Activated naive CD8-positive, alpha-beta T cell treated with anti-CD3 and anti-CD28 coated beads for 36 hours (primary cell): ENCODE measurements around the gene TTC21A. TPM values are rescaled to one million over a fixed set of nuclear protein-coding genes. Genes with fewer than 3 reads are reported as not detected.

Source experiments
- DNase-seq: peaks from one replicate; pipeline ENCODE4 v3.0.0; 2021
- H3K27ac Mint-ChIP-seq: one replicate; pipeline ENCODE4 v1.8.0; 2022; ENCODE audit warnings: mild to moderate bottlenecking, moderate library complexity, mixed read lengths
- H3K27me3 Mint-ChIP-seq: one replicate; pipeline ENCODE4 v1.8.0; 2022; ENCODE audit warnings: mild to moderate bottlenecking, mixed read lengths
- H3K36me3 Mint-ChIP-seq: one replicate; pipeline ENCODE4 v1.8.0; 2021; ENCODE audit warnings: mild to moderate bottlenecking, mixed read lengths
- H3K4me1 Mint-ChIP-seq: one replicate; pipeline ENCODE4 v1.8.0; 2021; ENCODE audit warnings: mixed read lengths
- H3K4me3 Mint-ChIP-seq: one replicate; pipeline ENCODE4 v1.8.0; 2022; ENCODE audit warnings: mild to moderate bottlenecking, moderate library complexity, mixed read lengths
- H3K9me3 Mint-ChIP-seq: one replicate; pipeline ENCODE4 v1.8.0; 2022; ENCODE audit warnings: mixed read lengths
- total RNA-seq, 2 experiments: library from RNA; stranded (reverse); gene quantifications; one replicate each; pipeline ENCODE4 v1.2.3, GENCODE V29; 2021

The TTC21A gene
- total RNA-seq, 2 experiments from 2014 or later = 0.42 to 0.78 TPM

DNA sequence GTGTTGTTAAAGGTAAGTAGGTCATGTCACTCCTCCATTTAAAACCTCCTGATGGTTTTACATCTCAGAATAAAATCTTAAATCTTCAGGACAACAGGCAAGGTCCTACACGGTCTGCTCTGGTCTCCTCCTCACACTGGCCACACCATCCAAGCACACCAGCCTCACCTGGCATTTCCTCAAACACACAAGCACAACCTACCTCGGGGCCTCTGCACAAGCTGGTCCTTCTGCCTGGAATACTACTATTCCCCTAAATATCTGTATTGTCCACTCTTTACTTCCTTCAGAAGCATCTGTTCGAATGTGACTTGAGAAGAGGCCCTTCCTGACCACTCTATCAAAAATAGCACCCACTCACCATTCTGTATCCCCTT, 1.8 kb upstream of the TTC21A start:
- no peak overlapping the region for H3K27ac Mint-ChIP-seq
- no peak overlapping the region for H3K4me3 Mint-ChIP-seq
- no peak for DNase-seq
- no peaks in the 10 kb centered on the region for H3K27me3 Mint-ChIP-seq
- peaks cover 49% of the 10 kb centered on the region for H3K4me1 Mint-ChIP-seq
- H3K9me3 Mint-ChIP-seq = no peaks in the 10 kb centered on the region
- H3K36me3 Mint-ChIP-seq = no peaks in the 10 kb centered on the region

- Mint-ChIP-seq H3K4me1 (peaks cover 47% of the 10 kb centered on the region), H3K4me3 (peak overlapping the region; percentile 82), H3K36me3 (no peaks in the 10 kb centered on the region)
Measured at GRCh38 chr3:39106281-39106811, 1.1 kb upstream of the TTC21A start.

GRCh38 chr3:39106851-39107387, 561 bp upstream of the TTC21A start:
- H3K4me3 Mint-ChIP-seq = peak overlapping the region; percentile 82
- peaks cover 43% of the 10 kb centered on the region for H3K4me1 Mint-ChIP-seq
- H3K9me3 Mint-ChIP-seq = no peaks in the 10 kb centered on the region
- H3K27ac Mint-ChIP-seq = peak overlapping the region; percentile 38
- no peaks in the 10 kb centered on the region for H3K36me3 Mint-ChIP-seq
- peak; percentile 26 for DNase-seq
- H3K27me3 Mint-ChIP-seq = no peaks in the 10 kb centered on the region

More at GRCh38 chr3:39106281-39106811, 1.1 kb upstream of the TTC21A start:
- Mint-ChIP-seq H3K27ac (peak overlapping the region; percentile 38), H3K9me3 (no peaks in the 10 kb centered on the region), H3K27me3 (no peaks in the 10 kb centered on the region)
- no peak for DNase-seq

GRCh38 chr3:39108200-39108710, 775 bp downstream of the TTC21A start:
- Mint-ChIP-seq H3K9me3 (no peaks in the 10 kb centered on the region), H3K36me3 (no peaks in the 10 kb centered on the region), H3K27ac (peak overlapping the region; percentile 71), H3K4me1 (peaks cover 38% of the 10 kb centered on the region), H3K4me3 (peak overlapping the region; percentile 84), H3K27me3 (no peaks in the 10 kb centered on the region)
- peak; percentile 36 for DNase-seq

DNA sequence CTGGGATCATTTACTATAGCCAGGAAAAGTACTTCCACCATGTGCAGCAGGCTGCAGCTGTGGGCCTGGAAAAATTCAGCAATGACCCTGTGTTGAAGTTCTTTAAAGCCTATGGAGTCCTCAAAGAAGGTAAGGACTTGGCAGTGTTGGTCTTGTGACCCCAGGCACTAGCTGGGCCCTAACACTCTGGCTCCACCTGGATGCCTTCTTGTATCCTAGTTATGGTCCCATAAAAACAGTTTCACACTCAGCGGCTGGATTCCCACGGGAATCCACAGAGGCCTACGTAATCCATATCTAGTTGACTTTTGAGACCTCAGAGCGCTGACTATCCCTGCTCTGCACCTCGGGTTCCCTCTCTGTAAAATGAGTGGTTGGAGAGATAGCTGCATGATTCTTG, 1.6 kb downstream of the TTC21A start:
- no peaks in the 10 kb centered on the region for H3K27me3 Mint-ChIP-seq
- no peak for DNase-seq
- peaks cover 37% of the 10 kb centered on the region for H3K4me1 Mint-ChIP-seq
- no peak overlapping the region for H3K4me3 Mint-ChIP-seq
- no peaks in the 10 kb centered on the region for H3K36me3 Mint-ChIP-seq
- no peak overlapping the region for H3K27ac Mint-ChIP-seq
- H3K9me3 Mint-ChIP-seq = no peaks in the 10 kb centered on the region

DNA sequence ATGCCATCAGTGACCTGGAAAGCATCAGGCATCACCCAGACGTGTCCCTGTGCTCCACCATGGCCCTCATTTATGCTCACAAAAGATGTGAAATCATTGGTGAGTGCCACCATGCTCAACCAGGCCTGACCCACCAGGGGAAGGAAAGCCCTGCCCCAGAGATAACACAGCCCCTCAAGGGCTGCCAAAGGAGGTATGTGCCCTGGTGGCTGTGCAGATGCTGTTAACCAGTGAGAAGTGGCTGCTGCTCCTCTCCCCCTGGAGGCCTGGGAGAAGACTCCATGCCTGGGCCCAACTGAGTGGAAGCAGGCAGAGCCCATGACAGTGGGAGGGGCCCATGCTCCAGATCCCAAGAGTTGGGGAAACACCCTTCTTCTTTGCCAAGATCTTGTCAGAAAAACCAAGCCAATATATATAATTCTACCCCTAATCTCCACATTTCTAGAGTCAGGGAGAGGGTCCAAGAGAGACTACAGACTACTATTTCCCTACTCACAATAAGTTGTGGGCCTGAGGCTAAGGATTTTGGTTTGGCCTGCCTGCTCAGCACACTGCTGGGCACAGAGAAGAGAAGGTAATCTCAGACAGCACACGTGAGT, 2.7 kb downstream of the TTC21A start:
- Mint-ChIP-seq H3K36me3 (no peaks in the 10 kb centered on the region), H3K27me3 (no peaks in the 10 kb centered on the region), H3K4me3 (no peak overlapping the region), H3K9me3 (no peaks in the 10 kb centered on the region), H3K4me1 (peaks cover 32% of the 10 kb centered on the region), H3K27ac (no peak overlapping the region)
- DNase-seq = no peak

- H3K4me1 Mint-ChIP-seq = peaks cover 15% of the 10 kb centered on the region
- no peaks in the 10 kb centered on the region for H3K27me3 Mint-ChIP-seq
- no peak for DNase-seq
- no peak overlapping the region for H3K27ac Mint-ChIP-seq
- H3K9me3 Mint-ChIP-seq = no peaks in the 10 kb centered on the region
- no peaks in the 10 kb centered on the region for H3K36me3 Mint-ChIP-seq
- no peak overlapping the region for H3K4me3 Mint-ChIP-seq
Measured at GRCh38 chr3:39112113-39112512, 4.6 kb downstream of the TTC21A start.

GRCh38 chr3:39112535-39112934, 5.1 kb downstream of the TTC21A start:
- Mint-ChIP-seq H3K36me3 (no peaks in the 10 kb centered on the region), H3K27me3 (no peaks in the 10 kb centered on the region), H3K4me3 (no peak overlapping the region)

GRCh38 chr3:39113291-39113690, 5.8 kb downstream of the TTC21A start:
- Mint-ChIP-seq H3K36me3 (no peaks in the 10 kb centered on the region), H3K27ac (no peak overlapping the region), H3K9me3 (no peaks in the 10 kb centered on the region), H3K27me3 (no peaks in the 10 kb centered on the region), H3K4me3 (no peak overlapping the region), H3K4me1 (peaks cover 9% of the 10 kb centered on the region)
- no peak for DNase-seq

More at GRCh38 chr3:39112535-39112934, 5.1 kb downstream of the TTC21A start:
- no peak for DNase-seq
- H3K4me1 Mint-ChIP-seq = peaks cover 15% of the 10 kb centered on the region
- no peaks in the 10 kb centered on the region for H3K9me3 Mint-ChIP-seq
- no peak overlapping the region for H3K27ac Mint-ChIP-seq

GRCh38 chr3:39114456-39114855, 7.0 kb downstream of the TTC21A start:
- Mint-ChIP-seq H3K9me3 (no peaks in the 10 kb centered on the region), H3K4me1 (no peaks in the 10 kb centered on the region), H3K36me3 (no peaks in the 10 kb centered on the region), H3K27ac (no peak overlapping the region), H3K27me3 (no peaks in the 10 kb centered on the region), H3K4me3 (no peak overlapping the region)
- no peak for DNase-seq

GRCh38 chr3:39115870-39116269, 8.4 kb downstream of the TTC21A start:
- no peak overlapping the region for H3K4me3 Mint-ChIP-seq
- H3K27me3 Mint-ChIP-seq = no peaks in the 10 kb centered on the region

GRCh38 chr3:39118079-39118478, 10.6 kb downstream of the TTC21A start:
- H3K27ac Mint-ChIP-seq = no peak overlapping the region
- no peaks in the 10 kb centered on the region for H3K27me3 Mint-ChIP-seq
- no peak overlapping the region for H3K4me3 Mint-ChIP-seq
- H3K4me1 Mint-ChIP-seq = no peaks in the 10 kb centered on the region
- no peak for DNase-seq
- no peaks in the 10 kb centered on the region for H3K36me3 Mint-ChIP-seq
- H3K9me3 Mint-ChIP-seq = no peaks in the 10 kb centered on the region

More at GRCh38 chr3:39115870-39116269, 8.4 kb downstream of the TTC21A start:
- Mint-ChIP-seq H3K9me3 (no peaks in the 10 kb centered on the region), H3K4me1 (no peaks in the 10 kb centered on the region), H3K27ac (no peak overlapping the region), H3K36me3 (no peaks in the 10 kb centered on the region)
- DNase-seq = no peak

- Mint-ChIP-seq H3K36me3 (no peaks in the 10 kb centered on the region), H3K4me3 (no peak overlapping the region), H3K9me3 (no peaks in the 10 kb centered on the region), H3K4me1 (no peaks in the 10 kb centered on the region), H3K27me3 (no peaks in the 10 kb centered on the region), H3K27ac (no peak overlapping the region)
- no peak for DNase-seq
Measured at GRCh38 chr3:39118931-39119660, 11.6 kb downstream of the TTC21A start.

- Mint-ChIP-seq H3K4me3 (no peak overlapping the region), H3K9me3 (no peaks in the 10 kb centered on the region), H3K27ac (no peak overlapping the region), H3K4me1 (peaks cover under 1% of the 10 kb centered on the region), H3K27me3 (no peaks in the 10 kb centered on the region), H3K36me3 (no peaks in the 10 kb centered on the region)
- no peak for DNase-seq
Measured at GRCh38 chr3:39121621-39122020, 14.1 kb downstream of the TTC21A start.

DNA sequence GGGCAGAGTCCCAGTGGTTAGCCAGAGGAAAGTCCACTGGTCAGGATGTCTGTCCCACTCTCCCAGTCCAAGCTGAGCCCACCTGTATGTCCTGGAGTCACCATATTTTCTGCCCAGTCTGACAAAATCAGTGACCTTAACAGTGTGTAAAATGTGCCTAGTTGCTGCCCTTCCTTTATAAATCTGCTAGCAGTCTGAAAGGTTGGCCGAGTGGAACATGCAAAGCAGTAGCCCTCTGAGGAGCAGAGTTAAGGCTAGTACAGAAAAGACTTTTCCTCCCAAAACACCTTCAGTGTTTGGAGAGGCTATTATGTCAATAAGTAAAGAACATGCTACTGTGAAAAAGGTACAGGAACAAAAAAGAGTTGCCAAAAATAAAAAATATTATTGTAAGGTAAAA, 15.3 kb downstream of the TTC21A start:
- DNase-seq = no peak
- peaks cover 11% of the 10 kb centered on the region for H3K4me1 Mint-ChIP-seq
- no peak overlapping the region for H3K4me3 Mint-ChIP-seq
- H3K27ac Mint-ChIP-seq = no peak overlapping the region
- no peaks in the 10 kb centered on the region for H3K27me3 Mint-ChIP-seq
- no peaks in the 10 kb centered on the region for H3K36me3 Mint-ChIP-seq
- no peaks in the 10 kb centered on the region for H3K9me3 Mint-ChIP-seq
